HepG2 (cell line): ENCODE data around the gene ABTB2.

Experiments
- ATRX ChIP-seq: sonication (generic); formaldehyde crosslinking; IDR thresholded peaks from 2 replicates; pipeline ENCODE4 v1.4.0; 2020; ENCODE audit warnings: missing genetic modification reagents, borderline replicate concordance
- MED8 ChIP-seq: sonication (generic); formaldehyde crosslinking; IDR thresholded peaks from 2 replicates; pipeline ENCODE4 v1.8.1; 2023; ENCODE audit warnings: mild to moderate bottlenecking, missing genetic modification reagents; ENCODE audit not compliant: insufficient replicate concordance

DNA sequence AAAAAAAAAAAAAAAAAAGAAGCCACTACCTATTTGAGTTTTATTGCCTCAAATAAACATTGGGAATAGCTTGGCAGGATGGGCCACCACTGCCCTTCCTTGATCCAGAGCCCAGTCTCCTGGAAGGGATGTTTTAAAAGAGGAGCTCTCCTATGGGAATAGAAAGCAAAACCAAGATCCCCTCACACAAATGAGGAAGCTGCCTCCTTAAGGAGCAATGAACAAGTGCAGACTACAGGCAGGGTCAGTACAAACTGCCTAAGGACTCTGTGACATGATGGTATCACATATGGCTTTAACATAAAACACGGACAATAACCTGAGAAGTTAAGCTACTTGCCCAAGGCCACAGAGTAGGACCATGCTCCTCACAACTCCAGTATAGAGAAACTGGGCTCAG, 131.6 kb downstream of the ABTB2 start:
- TF ChIP-seq ATRX (CRISPR knock-in tag) (no peak), MED8 (CRISPR knock-in tag) (no peak)
